ENCODE results near the gene SWI5. TPM values are rescaled to one million over a fixed set of nuclear protein-coding genes. Genes with fewer than 3 reads are reported as not detected.
A peak's percentile ranks its signal among the peaks of the same experiment; 100 is the strongest.

The SWI5 gene
- total and polyA plus RNA-seq, 9 of the 15 experiments (the other 6 are each of a cell fraction or from before 2014, with no cell fraction given) = 62.8 to 133 (median 95.9) TPM

GRCh38 chr9:128249558-128249907 is 26.5 kb upstream of the SWI5 start (continued):
- no peak for TF ChIP-seq HIVEP1 (CRISPR knock-in tag; IDR thresholded peaks at IDR 0.05)
- TF ChIP-seq NFE2 (IDR thresholded peaks at IDR 0.05; ENCODE audit: low read depth) = no peak
- peak; percentile 56; the same call in 1 of the 2 replicates for TF ChIP-seq CC2D1A (IDR thresholded peaks at IDR 0.05)
- no peak for TF ChIP-seq MNT (conservative IDR thresholded peaks at IDR 0.05)
- no peak for TF ChIP-seq ZNF512 (tag; IDR thresholded peaks at IDR 0.05)
- no peak for TF ChIP-seq ZNF318 (IDR thresholded peaks at IDR 0.05; ENCODE audit: borderline replicate concordance in 1 of 2, low read depth in 1 of 2)
- TF ChIP-seq GATA2 (CRISPR knock-in tag; IDR thresholded peaks at IDR 0.05) = no peak
- peak; percentile 33; the same call in 1 of the 2 replicates for TF ChIP-seq EP300 (IDR thresholded peaks at IDR 0.05; ENCODE audit: low read length)
- TF ChIP-seq NR0B1 (IDR thresholded peaks at IDR 0.05; ENCODE audit: partially characterized antibody) = no peak
- no peak for TF ChIP-seq ZEB2 (IDR thresholded peaks at IDR 0.05)
- no peak for TF ChIP-seq SNRNP70 (optimal IDR thresholded peaks at IDR 0.05; ENCODE audit: low read depth, low read length)
- peak; percentile 89 for TF ChIP-seq ZNF384 (IDR thresholded peaks at IDR 0.05; ENCODE audit: low read depth, low read length)
- no peak for TF ChIP-seq GABPB2 (CRISPR knock-in tag; conservative IDR thresholded peaks at IDR 0.05)
- peak; percentile 60 for TF ChIP-seq SMAD4 (CRISPR knock-in tag; conservative IDR thresholded peaks at IDR 0.05)
